Measurements from ENCODE around the gene ZFR2.

- TF ChIP-seq CTCF (IDR thresholded peaks at IDR 0.05; ENCODE audit: low read depth, low read length, missing input control): no peak
- TF ChIP-seq REST (IDR thresholded peaks at IDR 0.05): no peak
- no peak for TF ChIP-seq TAF1 (conservative IDR thresholded peaks at IDR 0.05)
- TF ChIP-seq JUND (IDR thresholded peaks at IDR 0.05): no peak
- no peak for TF ChIP-seq RAD21 (IDR thresholded peaks at IDR 0.05)
- no peak for TF ChIP-seq SP1 (IDR thresholded peaks at IDR 0.05)
- TF ChIP-seq GABPA (IDR thresholded peaks at IDR 0.05 in 1 of 2, conservative IDR thresholded peaks at IDR 0.05 in 1 of 2): no peak
- TF ChIP-seq MAX (IDR thresholded peaks at IDR 0.05): no peak
Measured at GRCh38 chr19:3785451-3785937, 83.3 kb downstream of the ZFR2 start.
